ENCODE data around the gene SAGE1.
A peak's percentile ranks its signal among the peaks of the same experiment; 100 is the strongest.
"Not testable (repeated sequence)": the region's sequence is repeated elsewhere in the genome, so short reads cannot be mapped to it uniquely, and the experiment has no call there.

The SAGE1 gene

DNA sequence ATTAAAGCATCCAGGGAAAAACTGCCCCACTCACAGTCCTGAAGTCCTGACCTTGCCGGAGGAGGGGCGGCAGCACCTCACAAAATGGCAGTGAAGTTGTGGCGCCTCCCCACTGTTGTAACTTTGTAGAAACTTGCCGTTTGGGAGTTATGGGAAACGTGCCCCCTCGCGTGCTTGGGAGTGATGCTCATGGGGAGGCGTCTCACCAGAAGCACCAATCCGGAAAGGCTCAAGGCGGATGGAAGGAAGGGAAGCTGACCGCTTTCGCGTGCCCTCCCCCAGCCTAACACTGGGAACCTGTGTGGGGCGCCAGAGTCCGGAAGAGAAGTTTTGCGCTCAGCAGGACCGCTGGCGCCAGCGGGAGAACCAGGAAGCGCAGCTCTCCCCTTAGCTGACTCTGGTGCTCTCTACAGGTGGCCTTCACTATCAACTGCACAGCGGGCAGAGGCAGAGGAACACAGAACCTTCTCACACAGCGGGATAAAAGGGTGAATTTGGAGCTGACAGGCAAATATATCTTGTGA is at the start of gene SAGE1, which contains the start of gene CT45A10:
Gene SAGE1, plus strand, starts transcription at position 423 of the 524 bp plus-strand sequence. CDS start 2,527 bp downstream, outside the sequence.
Gene CT45A10, minus strand, starts transcription at position 151 of the 524 bp plus-strand sequence. CDS start 8,100 bp downstream, outside the sequence.
- no peaks in the 10 kb centered on the region for H3K9me3 Mint-ChIP-seq
- H3K27me3 Mint-ChIP-seq: no peaks in the 10 kb centered on the region

GRCh38 chrX:135854438-135854837 is 39.1 kb upstream of the SAGE1 start, which contains the start of gene CT45A8:
Gene CT45A8 (minus strand): TSS chrX:135854538. CDS start chrX:135850783, 3,755 bp downstream.
- H3K27me3 Mint-ChIP-seq; H3K4me1 Mint-ChIP-seq; H3K9me3 Mint-ChIP-seq; DNase-seq; H3K4me3 Mint-ChIP-seq; H3K27ac Mint-ChIP-seq; H3K36me3 Mint-ChIP-seq (ENCODE audit: low read depth); ATAC-seq: not testable (repeated sequence)

More for the DNA sequence above, at the start of gene SAGE1, which contains the start of gene CT45A10:
- H3K36me3 Mint-ChIP-seq (ENCODE audit: low read depth): no peaks in the 10 kb centered on the region
- H3K4me1 Mint-ChIP-seq: no peaks in the 10 kb centered on the region
- DNase-seq: no peak
- H3K27ac Mint-ChIP-seq: no peak within 1 kb of the TSS
- ATAC-seq: no peak
- no peak within 1 kb of the TSS for H3K4me3 Mint-ChIP-seq

- not testable (repeated sequence) for H3K27ac Mint-ChIP-seq; H3K9me3 Mint-ChIP-seq; ATAC-seq; DNase-seq; H3K36me3 Mint-ChIP-seq (ENCODE audit: low read depth); H3K4me1 Mint-ChIP-seq; H3K4me3 Mint-ChIP-seq; H3K27me3 Mint-ChIP-seq
Measured at GRCh38 chrX:135871712-135872111, 21.8 kb upstream of the SAGE1 start, which contains the start of gene CT45A9. Gene CT45A9 (minus strand): TSS chrX:135871812. CDS start chrX:135868061, 3,751 bp downstream.

DNA sequence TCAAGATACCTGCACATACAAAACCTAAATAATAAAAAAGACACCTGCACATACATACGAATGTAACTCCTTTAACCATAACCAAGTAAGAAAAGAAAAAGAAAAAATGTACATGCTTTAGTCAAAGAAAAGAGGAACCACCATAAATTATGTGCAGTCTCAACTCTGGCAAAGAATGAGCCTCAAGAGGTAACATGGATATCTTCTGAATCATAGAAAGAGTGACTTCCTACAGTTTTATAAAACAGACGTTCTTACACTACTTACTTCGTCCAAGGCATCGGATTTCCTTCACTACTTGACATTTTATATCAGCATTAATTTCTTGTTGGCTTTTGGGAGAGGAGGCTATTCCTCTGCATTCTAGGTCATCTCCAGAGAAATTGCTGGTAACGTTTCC is 10.8 kb upstream of the SAGE1 start:
- H3K36me3 Mint-ChIP-seq (ENCODE audit: low read depth); H3K4me1 Mint-ChIP-seq; H3K27ac Mint-ChIP-seq; H3K27me3 Mint-ChIP-seq; H3K4me3 Mint-ChIP-seq; DNase-seq; ATAC-seq; H3K9me3 Mint-ChIP-seq: not testable (repeated sequence)

DNA sequence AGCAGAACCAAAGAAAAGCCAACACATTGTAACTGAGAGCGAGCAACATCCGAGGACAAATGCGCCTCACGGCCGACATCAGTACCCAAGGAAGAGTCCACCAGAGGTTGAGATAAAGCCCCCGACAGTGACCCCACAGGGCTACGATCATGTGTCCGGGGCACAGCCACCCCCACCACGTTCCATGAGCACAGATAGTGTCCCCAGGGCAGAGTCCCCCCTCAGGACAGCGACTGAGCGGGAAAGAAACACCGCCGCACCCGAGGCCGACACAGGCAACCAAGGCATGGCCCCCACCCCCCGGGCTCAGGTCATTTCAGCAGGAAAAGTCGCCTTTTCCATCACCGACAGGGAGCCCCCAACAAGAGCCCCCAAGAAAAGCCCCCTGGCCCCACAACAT is 5.3 kb upstream of the SAGE1 start:
- not testable (repeated sequence) for H3K27me3 Mint-ChIP-seq; H3K27ac Mint-ChIP-seq; ATAC-seq; H3K36me3 Mint-ChIP-seq (ENCODE audit: low read depth); H3K4me3 Mint-ChIP-seq; H3K9me3 Mint-ChIP-seq; H3K4me1 Mint-ChIP-seq; DNase-seq

- not testable (repeated sequence) for H3K36me3 Mint-ChIP-seq (ENCODE audit: low read depth); H3K27me3 Mint-ChIP-seq
- DNase-seq: peak; percentile 50
Measured at GRCh38 chrX:135888976-135889375, 4.5 kb upstream of the SAGE1 start.

DNA sequence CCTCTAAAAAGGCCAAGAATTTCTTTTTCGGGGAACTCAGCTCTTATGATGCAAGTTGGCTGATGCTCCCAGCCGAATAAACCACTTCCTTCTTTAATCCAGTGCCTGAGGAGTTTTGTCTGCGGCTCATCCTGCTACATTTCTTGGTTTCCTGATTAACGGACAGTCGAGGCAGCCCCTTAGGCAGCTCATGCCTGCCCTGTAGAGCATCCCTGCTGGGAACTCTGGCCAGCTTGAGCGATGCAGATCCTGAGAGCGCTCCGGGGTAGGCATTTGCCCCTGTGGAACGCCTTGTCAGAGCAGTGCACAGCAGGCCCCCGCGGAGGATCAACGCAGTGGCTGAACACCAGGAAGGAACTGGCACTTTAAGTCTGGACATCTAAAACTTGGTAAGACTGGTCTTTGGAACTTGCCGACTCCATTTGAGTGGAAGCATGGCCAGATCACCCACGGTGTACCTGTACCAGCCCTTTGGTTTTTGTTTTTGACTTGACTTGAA is 3.4 kb upstream of the SAGE1 start:
- no peak for ATAC-seq
- no peak for DNase-seq
- Mint-ChIP-seq H3K27ac (no peak overlapping the region), H3K36me3 (ENCODE audit: low read depth) (no peaks in the 10 kb centered on the region), H3K27me3 (no peaks in the 10 kb centered on the region), H3K4me3 (no peak overlapping the region), H3K4me1 (no peaks in the 10 kb centered on the region), H3K9me3 (no peaks in the 10 kb centered on the region)

More at GRCh38 chrX:135888976-135889375, 4.5 kb upstream of the SAGE1 start:
- not testable (repeated sequence) for H3K4me3 Mint-ChIP-seq, ATAC-seq, H3K4me1 Mint-ChIP-seq, H3K9me3 Mint-ChIP-seq, H3K27ac Mint-ChIP-seq

GRCh38 chrX:135892781-135893180 is 735 bp upstream of the SAGE1 start:
- H3K27ac Mint-ChIP-seq: no peak overlapping the region
- no peaks in the 10 kb centered on the region for H3K36me3 Mint-ChIP-seq (ENCODE audit: low read depth)

GRCh38 chrX:135910251-135910650 is 16.7 kb downstream of the SAGE1 start:
- Mint-ChIP-seq H3K36me3 (ENCODE audit: low read depth) (no peaks in the 10 kb centered on the region), H3K4me1 (no peaks in the 10 kb centered on the region), H3K4me3 (no peak overlapping the region), H3K27ac (no peak overlapping the region), H3K9me3 (no peaks in the 10 kb centered on the region), H3K27me3 (peaks cover 5% of the 10 kb centered on the region)
- DNase-seq: no peak
- ATAC-seq: no peak

More at GRCh38 chrX:135892781-135893180, 735 bp upstream of the SAGE1 start:
- H3K4me3 Mint-ChIP-seq: no peak overlapping the region
- H3K27me3 Mint-ChIP-seq: no peaks in the 10 kb centered on the region
- H3K4me1 Mint-ChIP-seq: no peaks in the 10 kb centered on the region
- no peak for ATAC-seq
- no peak for DNase-seq
- H3K9me3 Mint-ChIP-seq: no peaks in the 10 kb centered on the region

- Mint-ChIP-seq H3K9me3 (no peaks in the 10 kb centered on the region), H3K4me3 (no peak overlapping the region), H3K27me3 (peaks cover 5% of the 10 kb centered on the region), H3K36me3 (ENCODE audit: low read depth) (no peaks in the 10 kb centered on the region), H3K4me1 (no peaks in the 10 kb centered on the region), H3K27ac (no peak overlapping the region)
- ATAC-seq (no peak), DNase-seq (no peak)
Measured at GRCh38 chrX:135914404-135914803, 20.9 kb downstream of the SAGE1 start.

DNA sequence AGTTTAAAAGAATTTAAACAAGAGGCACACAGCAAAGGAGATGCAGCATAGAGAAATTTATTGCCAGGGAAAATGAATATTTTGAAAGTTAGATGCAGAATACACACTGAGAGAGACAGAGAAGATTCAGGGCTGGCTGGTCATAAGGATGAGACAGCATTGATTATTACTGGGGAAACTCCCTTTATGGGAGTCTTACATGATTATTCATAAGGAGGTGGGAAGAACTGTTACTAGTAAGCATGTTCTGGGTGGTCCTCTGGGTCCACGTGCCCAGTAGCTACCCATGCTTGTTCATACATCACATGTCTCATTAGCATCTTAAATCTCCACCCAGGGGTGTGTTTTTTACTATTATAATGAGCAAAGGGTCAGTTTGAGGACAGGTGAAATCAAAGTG is 27.0 kb downstream of the SAGE1 start:
- not testable (repeated sequence) for ATAC-seq; H3K27ac Mint-ChIP-seq; H3K4me3 Mint-ChIP-seq; H3K27me3 Mint-ChIP-seq; DNase-seq; H3K9me3 Mint-ChIP-seq; H3K4me1 Mint-ChIP-seq; H3K36me3 Mint-ChIP-seq (ENCODE audit: low read depth)

DNA sequence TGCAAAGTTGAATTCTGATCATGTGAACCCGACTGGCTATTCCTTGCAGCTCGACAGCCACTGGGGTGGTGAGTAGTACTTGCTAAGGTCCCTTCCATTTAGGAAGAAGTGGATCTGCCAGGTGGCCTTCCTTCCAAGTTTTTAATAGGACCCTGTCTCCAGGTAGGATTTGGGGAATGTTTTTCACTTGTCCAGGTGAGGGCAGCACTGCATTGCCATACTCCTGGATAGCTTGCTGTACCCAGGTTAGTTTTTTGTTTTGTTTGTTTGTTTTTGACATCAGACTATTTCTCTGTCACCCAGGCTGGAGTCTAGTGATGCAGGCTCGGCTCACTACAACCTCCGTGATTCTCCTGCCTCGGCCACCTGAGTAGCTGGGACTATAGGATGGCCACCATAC is 29.8 kb downstream of the SAGE1 start:
- H3K27ac Mint-ChIP-seq: no peak overlapping the region
- no peaks in the 10 kb centered on the region for H3K4me1 Mint-ChIP-seq
- DNase-seq (no peak), ATAC-seq (no peak)
- H3K4me3 Mint-ChIP-seq: no peak overlapping the region
- no peaks in the 10 kb centered on the region for H3K9me3 Mint-ChIP-seq
- no peaks in the 10 kb centered on the region for H3K36me3 Mint-ChIP-seq (ENCODE audit: low read depth)
- H3K27me3 Mint-ChIP-seq: no peaks in the 10 kb centered on the region

- Mint-ChIP-seq H3K9me3 (no peaks in the 10 kb centered on the region), H3K4me3 (no peak overlapping the region), H3K4me1 (no peaks in the 10 kb centered on the region), H3K36me3 (ENCODE audit: low read depth) (no peaks in the 10 kb centered on the region), H3K27me3 (no peaks in the 10 kb centered on the region), H3K27ac (no peak overlapping the region)
- ATAC-seq (no peak), DNase-seq (no peak)
Measured at GRCh38 chrX:135927897-135928296, 34.4 kb downstream of the SAGE1 start.

DNA sequence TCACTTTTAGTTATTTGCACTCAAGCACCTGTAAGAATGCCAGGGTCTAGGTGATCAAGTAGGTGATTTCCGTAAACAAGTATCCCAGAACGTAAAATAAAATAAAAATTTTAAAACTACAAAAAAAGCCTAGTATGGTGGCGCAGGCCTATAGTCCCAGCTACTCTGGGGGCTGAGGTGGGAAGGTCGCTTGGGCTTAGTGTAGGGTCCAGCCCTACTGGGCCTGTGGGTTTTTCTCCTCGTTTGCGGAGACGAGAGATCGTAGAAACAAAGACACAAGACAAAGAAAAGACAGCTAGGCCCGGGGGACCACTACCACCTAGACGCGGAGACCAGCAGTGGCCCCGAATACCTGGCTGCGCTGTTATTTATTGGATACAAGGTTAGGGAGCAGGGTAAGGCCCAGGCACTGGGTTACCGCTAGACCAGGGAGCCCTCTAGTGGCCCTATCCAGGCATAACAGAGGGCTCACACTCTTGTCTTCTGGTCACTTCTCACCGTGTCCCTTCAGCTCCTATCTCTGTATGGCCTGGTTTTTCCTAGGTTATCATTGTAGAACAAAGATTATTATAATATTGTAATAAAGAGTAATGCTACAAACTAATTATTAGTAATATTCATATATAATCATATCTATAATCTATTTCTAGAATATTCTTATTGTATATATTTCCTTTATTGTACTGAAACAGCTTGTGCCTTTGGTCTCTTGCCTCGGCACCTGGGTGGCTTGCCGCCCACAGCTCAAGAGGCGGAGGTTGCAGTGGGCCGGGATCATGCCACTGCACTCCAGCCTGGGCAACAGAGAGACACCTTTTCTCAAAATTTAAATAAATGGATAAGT is 38.4 kb downstream of the SAGE1 start:
- Mint-ChIP-seq H3K27me3 (no peaks in the 10 kb centered on the region), H3K4me3 (no peak overlapping the region), H3K36me3 (ENCODE audit: low read depth) (no peaks in the 10 kb centered on the region), H3K27ac (no peak overlapping the region), H3K4me1 (no peaks in the 10 kb centered on the region), H3K9me3 (no peaks in the 10 kb centered on the region)
- DNase-seq (peak; percentile 30), ATAC-seq (no peak)

- peaks cover 12% of the 10 kb centered on the region for H3K36me3 Mint-ChIP-seq (ENCODE audit: low read depth)
- H3K4me3 Mint-ChIP-seq: no peak overlapping the region
- no peak for DNase-seq
- H3K9me3 Mint-ChIP-seq: no peaks in the 10 kb centered on the region
- H3K27me3 Mint-ChIP-seq: no peaks in the 10 kb centered on the region
- ATAC-seq: no peak
- no peaks in the 10 kb centered on the region for H3K4me1 Mint-ChIP-seq
- H3K27ac Mint-ChIP-seq: no peak overlapping the region
Measured at GRCh38 chrX:135944486-135944885, 51.0 kb downstream of the SAGE1 start.
